OCI-LY7 (cell line): Measurements from ENCODE around the gene CTR9. TPM values are rescaled to one million over a fixed set of nuclear protein-coding genes. Genes with fewer than 3 reads are reported as not detected.

Source experiments
- BruUV-seq: library from RNA; stranded (reverse); fragments of 400-500 nt; replicated peaks from 2 replicates; lab custom pipeline; 2021; lab: Mats Ljungman, UMichigan
- CTCF ChIA-PET: fragments of 300-600 bp; sonication (Branson Sonifier 250); formaldehyde crosslinking; loops from one replicate; lab custom pipeline; 2022; ENCODE audit warnings: antibody characterized with exemption; ENCODE audit not compliant: unreplicated experiment; lab: Charles Lee
- POLR2A ChIA-PET: fragments of 300-600 bp; sonication (Branson Sonifier 250); formaldehyde crosslinking; loops from one replicate; lab custom pipeline; 2022; ENCODE audit warnings: antibody characterized with exemption; lab: Charles Lee
- DNase-seq: peaks from one replicate; pipeline ENCODE4 v3.0.0-alpha.2; 2015; ENCODE audit warnings: low spot score
- H2AFZ ChIP-seq: fragments of 200-600 bp; sonication (generic), shearing (Covaris generic); 2 replicates; pipeline ENCODE4 v1.6.1; 2014; ENCODE audit warnings: mild to moderate bottlenecking, antibody characterized with exemption, low read length, moderate library complexity
- H3K27ac ChIP-seq: fragments of 200-600 bp; sonication (generic); 2 replicates; pipeline ENCODE4 v1.5.1; 2014; ENCODE audit warnings: mixed run types, low read depth, mild to moderate bottlenecking, moderate library complexity, low read length, inconsistent platforms; ENCODE audit not compliant: poor library complexity, severe bottlenecking
- H3K36me3 ChIP-seq: fragments of 200-600 bp; sonication (generic); 2 replicates; pipeline ENCODE4 v1.6.1; 2014; ENCODE audit warnings: mild to moderate bottlenecking, antibody characterized with exemption, low read length, moderate library complexity, mixed read lengths; ENCODE audit not compliant: insufficient read depth
- H3K4me1 ChIP-seq: fragments of 200-600 bp; sonication (generic); 2 replicates; pipeline ENCODE4 v1.5.1; 2014; ENCODE audit warnings: mild to moderate bottlenecking, low read length; ENCODE audit not compliant: insufficient read depth, poor library complexity, severe bottlenecking
- H3K4me2 ChIP-seq: fragments of 200-600 bp; sonication (generic); 2 replicates; pipeline ENCODE4 v1.6.1; 2014; ENCODE audit warnings: mild to moderate bottlenecking, low read length
- H3K4me3 ChIP-seq: fragments of 200-600 bp; sonication (generic); 2 replicates; pipeline ENCODE4 v1.5.1; 2014; ENCODE audit warnings: mild to moderate bottlenecking, low read depth, low read length; ENCODE audit not compliant: poor library complexity, severe bottlenecking
- H3K79me2 ChIP-seq: fragments of 200-600 bp; sonication (generic); 2 replicates; pipeline ENCODE4 v1.6.1; 2016; ENCODE audit warnings: low read depth, mild to moderate bottlenecking, low read length, moderate library complexity, mixed read lengths; ENCODE audit not compliant: insufficient read depth
- H3K9me2 ChIP-seq: fragments of 200-600 bp; sonication (generic); 2 replicates; pipeline ENCODE4 v1.6.1; 2016; ENCODE audit warnings: mild to moderate bottlenecking, low read length, mixed read lengths; ENCODE audit not compliant: insufficient read depth
- H3K9me3 ChIP-seq: fragments of 200-600 bp; sonication (generic); 2 replicates; pipeline ENCODE4 v1.6.1; 2014; ENCODE audit warnings: mild to moderate bottlenecking, mixed run types, low read length, mixed read lengths
- H4K20me1 ChIP-seq: fragments of 200-600 bp; sonication (generic); 2 replicates; pipeline ENCODE4 v1.6.1; 2014; ENCODE audit warnings: mild to moderate bottlenecking, antibody characterized with exemption, low read length, moderate library complexity, mixed read lengths; ENCODE audit not compliant: insufficient read depth
- CTCF ChIP-seq: fragments of 200-600 bp; sonication (generic); conservative IDR thresholded peaks from 2 replicates; pipeline ENCODE4 v1.5.1; 2014; ENCODE audit warnings: mild to moderate bottlenecking, antibody characterized with exemption, low read length, moderate library complexity, mixed read lengths
- EZH2phosphoT487 ChIP-seq: fragments of 200-600 bp; sonication (generic); IDR thresholded peaks from 2 replicates; pipeline ENCODE4 v1.6.1; 2018; ENCODE audit warnings: low read depth, borderline replicate concordance, mild to moderate bottlenecking, mixed run types, antibody characterized with exemption, low read length, moderate library complexity, mixed read lengths
- intact Hi-C: fragments of 100-400 bp; cut with micrococcal nuclease; formaldehyde crosslinking; loops from one replicate; pipeline ENCODE4 v1.10.0; 2022; ENCODE audit not compliant: unreplicated experiment
- total RNA-seq, 2 experiments: library from RNA; depleted of rRNA in 1 of 2; stranded (reverse); fragments of >200 nt in 1 of 2; shearing (Covaris generic) in 1 of 2; gene quantifications; 2 replicates each; pipeline ENCODE4 v1.2.3, GENCODE V29; 2014 to 2022

CTR9 gene
- total RNA-seq, 2 experiments from 2014 or later, result 15.3 to 29.5 TPM

GRCh38 chr11:10803676-10804075 is 52.6 kb downstream of the CTR9 start:
- no peak overlapping the region for H3K27ac ChIP-seq
- no peaks in the 10 kb centered on the region for H3K9me2 ChIP-seq
- BruUV-seq, result no TSS peak
- peaks cover 52% of the 10 kb centered on the region for H3K79me2 ChIP-seq
- H3K36me3 ChIP-seq, result peaks cover 97% of the 10 kb centered on the region
- intact Hi-C loops, result no loop called here
- no peak for DNase-seq
- POLR2A ChIA-PET, result interaction anchor here (0.6 to 3.3 kb wide), 8 partner anchors 8 to 1842 kb away, joined by 3 to 14 read pairs (median 3); no protein-coding TSS in a partner anchor
- CTCF ChIA-PET, result no interaction called here
- H3K4me2 ChIP-seq, result no peak overlapping the region
- no peak overlapping the region for H2AFZ ChIP-seq
- peaks cover 16% of the 10 kb centered on the region; the same call in 1 of the 2 replicates for H4K20me1 ChIP-seq
- no peak overlapping the region for H3K4me3 ChIP-seq
- peaks cover 26% of the 10 kb centered on the region for H3K4me1 ChIP-seq
- TF ChIP-seq CTCF (no peak), EZH2phosphoT487 (no peak)
- H3K9me3 ChIP-seq, result no peaks in the 10 kb centered on the region

GRCh38 chr11:10805741-10806140 is 54.7 kb downstream of the CTR9 start:
- H3K9me2 ChIP-seq, result no peaks in the 10 kb centered on the region
- no peaks in the 10 kb centered on the region for H3K9me3 ChIP-seq
- peaks cover 40% of the 10 kb centered on the region for H3K4me1 ChIP-seq
- no peak for DNase-seq
- TF ChIP-seq CTCF (no peak), EZH2phosphoT487 (no peak)
- ChIA-PET CTCF (no interaction called here), POLR2A (interaction anchor here (3.3 kb wide), 1 partner anchor 16 kb away, joined by 14 read pairs; no protein-coding TSS in a partner anchor)
- peak overlapping the region; percentile 80; the same call in 1 of the 2 replicates for H3K4me2 ChIP-seq
- peaks cover 76% of the 10 kb centered on the region for H3K36me3 ChIP-seq
- H3K4me3 ChIP-seq, result no peak overlapping the region
- BruUV-seq, result no TSS peak
- peaks cover 16% of the 10 kb centered on the region; the same call in 1 of the 2 replicates for H4K20me1 ChIP-seq
- intact Hi-C loops, result no loop called here
- no peak overlapping the region for H3K27ac ChIP-seq
- H2AFZ ChIP-seq, result no peak overlapping the region
- peaks cover 61% of the 10 kb centered on the region for H3K79me2 ChIP-seq

GRCh38 chr11:10806206-10806605 is 55.2 kb downstream of the CTR9 start:
- H3K27ac ChIP-seq, result no peak overlapping the region
- intact Hi-C loops, result no loop called here
- H3K4me1 ChIP-seq, result peaks cover 40% of the 10 kb centered on the region
- ChIA-PET POLR2A (no interaction called here), CTCF (no interaction called here)
- DNase-seq, result no peak
- H3K4me3 ChIP-seq, result peak overlapping the region; percentile 94
- no peak for TF ChIP-seq CTCF
- no peak for TF ChIP-seq EZH2phosphoT487
- no peak overlapping the region for H2AFZ ChIP-seq
- H3K79me2 ChIP-seq, result peaks cover 60% of the 10 kb centered on the region
- H3K9me2 ChIP-seq, result no peaks in the 10 kb centered on the region
- peaks cover 71% of the 10 kb centered on the region for H3K36me3 ChIP-seq
- peaks cover 16% of the 10 kb centered on the region; the same call in 1 of the 2 replicates for H4K20me1 ChIP-seq
- no TSS peak for BruUV-seq
- peak overlapping the region; percentile 80 for H3K4me2 ChIP-seq
- H3K9me3 ChIP-seq, result no peaks in the 10 kb centered on the region
